ENCODE results near the gene COX10.
"Not testable (repeated sequence)": the region's sequence is repeated elsewhere in the genome, so short reads cannot be mapped to it uniquely, and the experiment has no call there.

Gene COX10

GRCh38 chr17:14118951-14119350 lies 49.6 kb downstream of the COX10 start:
- DNase-seq (ENCODE audit: low read depth in 4 of 4, low spot score in 1 of 4): no peak

GRCh38 chr17:14119546-14119945 lies 50.2 kb downstream of the COX10 start:
- no peak for DNase-seq (ENCODE audit: low read depth in 4 of 4, low spot score in 1 of 4)

- no peak for DNase-seq (ENCODE audit: low read depth in 4 of 4, low spot score in 1 of 4)
These were observed 52.6 kb downstream of the COX10 start for GRCh38 chr17:14121952-14122351.

- no peak for DNase-seq (ENCODE audit: low read depth in 4 of 4, low spot score in 1 of 4)
These were observed 54.4 kb downstream of the COX10 start for GRCh38 chr17:14123619-14124278.

- no peak for DNase-seq (ENCODE audit: low read depth in 4 of 4, low spot score in 1 of 4)
These were observed 55.5 kb downstream of the COX10 start for GRCh38 chr17:14124854-14125253.

- no peak for DNase-seq (ENCODE audit: low read depth in 4 of 4, low spot score in 1 of 4)
These were observed 56.3 kb downstream of the COX10 start for GRCh38 chr17:14125518-14126137.

- no peak for DNase-seq (ENCODE audit: low read depth in 4 of 4, low spot score in 1 of 4)
These were observed 63.8 kb downstream of the COX10 start for GRCh38 chr17:14133104-14133503.

GRCh38 chr17:14134456-14134855 lies 65.2 kb downstream of the COX10 start:
- no peak for DNase-seq (ENCODE audit: low read depth in 4 of 4, low spot score in 1 of 4)

- DNase-seq (ENCODE audit: low read depth in 4 of 4, low spot score in 1 of 4): no peak
These were observed 66.7 kb downstream of the COX10 start for GRCh38 chr17:14135906-14136590.

GRCh38 chr17:14138649-14139048 lies 69.3 kb downstream of the COX10 start:
- DNase-seq (ENCODE audit: low read depth in 4 of 4, low spot score in 1 of 4): no peak

GRCh38 chr17:14143688-14144087 lies 74.4 kb downstream of the COX10 start:
- no peak for DNase-seq (ENCODE audit: low read depth in 4 of 4, low spot score in 1 of 4)

GRCh38 chr17:14144508-14144907 lies 75.2 kb downstream of the COX10 start:
- DNase-seq (ENCODE audit: low read depth in 4 of 4, low spot score in 1 of 4): no peak

- no peak for DNase-seq (ENCODE audit: low read depth in 4 of 4, low spot score in 1 of 4)
These were observed 80.4 kb downstream of the COX10 start for GRCh38 chr17:14149751-14150150.

GRCh38 chr17:14150619-14151018 lies 81.3 kb downstream of the COX10 start:
- no peak for DNase-seq (ENCODE audit: low read depth in 4 of 4, low spot score in 1 of 4)

GRCh38 chr17:14152721-14153120 lies 83.4 kb downstream of the COX10 start:
- DNase-seq (ENCODE audit: low read depth in 4 of 4, low spot score in 1 of 4): no peak

- no peak for DNase-seq (ENCODE audit: low read depth in 4 of 4, low spot score in 1 of 4)
These were observed 84.1 kb downstream of the COX10 start for GRCh38 chr17:14153374-14153773.

GRCh38 chr17:14156689-14157088 lies 87.4 kb downstream of the COX10 start:
- no peak for DNase-seq (ENCODE audit: low read depth in 4 of 4, low spot score in 1 of 4)

GRCh38 chr17:14157822-14158221 lies 88.5 kb downstream of the COX10 start:
- no peak for DNase-seq (ENCODE audit: low read depth in 4 of 4, low spot score in 1 of 4)

- DNase-seq (ENCODE audit: low read depth in 4 of 4, low spot score in 1 of 4): no peak
These were observed 89.4 kb downstream of the COX10 start for GRCh38 chr17:14158707-14159106.

GRCh38 chr17:14161419-14161818 lies 92.1 kb downstream of the COX10 start:
- DNase-seq (ENCODE audit: low read depth in 4 of 4, low spot score in 1 of 4): no peak

GRCh38 chr17:14165616-14166015 lies 96.3 kb downstream of the COX10 start:
- no peak for DNase-seq (ENCODE audit: low read depth in 4 of 4, low spot score in 1 of 4)

GRCh38 chr17:14167831-14168230 lies 98.5 kb downstream of the COX10 start:
- not testable (repeated sequence) for DNase-seq (ENCODE audit: low read depth in 4 of 4, low spot score in 1 of 4)
